Measurements from ENCODE around the gene PLEKHO1. TPM values are rescaled to one million over a fixed set of nuclear protein-coding genes. Genes with fewer than 3 reads are reported as not detected.
A peak's percentile ranks its signal among the peaks of the same experiment; 100 is the strongest.
"Not testable (repeated sequence)": the region's sequence is repeated elsewhere in the genome, so short reads cannot be mapped to it uniquely, and the experiment has no call there.

PLEKHO1 gene, protein sequence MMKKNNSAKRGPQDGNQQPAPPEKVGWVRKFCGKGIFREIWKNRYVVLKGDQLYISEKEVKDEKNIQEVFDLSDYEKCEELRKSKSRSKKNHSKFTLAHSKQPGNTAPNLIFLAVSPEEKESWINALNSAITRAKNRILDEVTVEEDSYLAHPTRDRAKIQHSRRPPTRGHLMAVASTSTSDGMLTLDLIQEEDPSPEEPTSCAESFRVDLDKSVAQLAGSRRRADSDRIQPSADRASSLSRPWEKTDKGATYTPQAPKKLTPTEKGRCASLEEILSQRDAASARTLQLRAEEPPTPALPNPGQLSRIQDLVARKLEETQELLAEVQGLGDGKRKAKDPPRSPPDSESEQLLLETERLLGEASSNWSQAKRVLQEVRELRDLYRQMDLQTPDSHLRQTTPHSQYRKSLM
- total RNA-seq: 39.0 and 57.5 TPM in 2 replicates

GRCh38 chr1:150149271-150150132 lies at the start of gene PLEKHO1:
Gene PLEKHO1, plus strand, starts transcription at chr1:150149916. Its CDS starts 342 bp downstream, at chr1:150150258.
- DNase-seq (ENCODE audit: low read depth in 2 of 2): peak; percentile 86 to 91

- no peak for DNase-seq (ENCODE audit: low read depth in 2 of 2)
These were observed 46.7 kb upstream of the PLEKHO1 start for GRCh38 chr1:150102986-150103385.

DNA sequence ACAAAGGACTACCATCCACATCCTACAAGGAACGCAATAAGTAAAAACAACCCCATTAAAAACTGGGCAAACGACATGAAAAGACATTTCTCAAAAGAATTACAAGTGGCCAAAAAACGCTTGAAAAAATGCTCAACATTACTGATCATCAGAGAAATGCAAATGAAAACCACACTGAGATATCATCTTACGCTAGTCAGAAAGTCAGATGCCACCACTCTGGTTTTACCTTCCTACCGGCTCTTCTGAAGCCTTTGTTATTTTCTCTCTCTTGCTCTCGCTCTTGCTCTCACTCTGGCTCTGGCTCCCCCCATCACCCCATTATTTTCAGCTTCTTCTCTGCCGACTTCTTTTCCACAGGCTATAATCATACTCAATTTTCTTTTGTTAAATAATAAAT lies 43.4 kb upstream of the PLEKHO1 start:
- DNase-seq (ENCODE audit: low read depth in 2 of 2): no peak

- DNase-seq (ENCODE audit: low read depth in 2 of 2): peak; percentile 10 to 44
These were observed 40.1 kb upstream of the PLEKHO1 start for GRCh38 chr1:150109586-150109985.

- peak; percentile 8 to 58 for DNase-seq (ENCODE audit: low read depth in 2 of 2)
These were observed 39.6 kb upstream of the PLEKHO1 start for GRCh38 chr1:150110116-150110515.

DNA sequence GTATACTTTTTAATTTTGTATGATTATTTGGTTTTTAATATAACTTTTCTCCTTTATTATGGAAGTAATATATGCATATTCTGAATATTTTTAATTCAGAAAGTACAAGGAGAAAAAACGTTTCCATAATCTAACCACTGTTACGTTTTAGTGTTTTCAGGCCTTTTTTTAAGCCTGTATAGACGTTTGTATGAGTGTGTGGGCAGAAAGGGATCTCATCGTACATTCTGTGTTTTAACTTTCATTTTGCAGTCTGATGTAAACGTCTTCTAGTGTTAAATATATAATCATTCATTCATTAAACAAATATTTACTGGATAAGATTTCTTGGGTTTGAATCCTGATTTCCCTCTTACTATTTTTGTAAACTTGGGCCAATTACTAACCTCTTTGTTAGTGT lies 38.0 kb upstream of the PLEKHO1 start:
- no peak for DNase-seq (ENCODE audit: low read depth in 2 of 2)

GRCh38 chr1:150115121-150115520 lies 34.6 kb upstream of the PLEKHO1 start:
- DNase-seq (ENCODE audit: low read depth in 2 of 2): no peak

DNA sequence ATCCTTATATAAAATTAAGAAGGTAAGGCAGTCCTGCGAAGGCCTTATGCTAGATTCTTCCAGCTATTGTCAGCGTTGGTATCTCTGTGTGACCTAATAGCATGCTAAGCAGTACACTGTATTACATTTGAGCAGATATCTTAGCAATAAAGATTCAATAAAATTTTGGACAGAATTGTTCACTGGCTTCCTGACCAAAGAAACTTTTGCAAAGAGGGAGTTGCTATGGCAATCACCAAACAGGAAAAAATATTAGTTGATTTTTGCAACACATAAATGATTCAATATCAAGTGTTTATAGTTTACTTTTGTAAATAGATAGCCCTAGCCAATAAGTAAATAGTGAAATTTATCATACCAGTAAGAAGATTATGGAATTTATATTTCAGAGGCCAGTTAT lies 31.0 kb upstream of the PLEKHO1 start:
- DNase-seq (ENCODE audit: low read depth in 2 of 2): peak; percentile 34 to 43

- DNase-seq (ENCODE audit: low read depth in 2 of 2): no peak
These were observed 28.4 kb upstream of the PLEKHO1 start for GRCh38 chr1:150121236-150121862.

GRCh38 chr1:150126811-150127210 lies 22.9 kb upstream of the PLEKHO1 start:
- no peak for DNase-seq (ENCODE audit: low read depth in 2 of 2)

GRCh38 chr1:150127464-150127863 lies 22.3 kb upstream of the PLEKHO1 start:
- no peak for DNase-seq (ENCODE audit: low read depth in 2 of 2)

DNA sequence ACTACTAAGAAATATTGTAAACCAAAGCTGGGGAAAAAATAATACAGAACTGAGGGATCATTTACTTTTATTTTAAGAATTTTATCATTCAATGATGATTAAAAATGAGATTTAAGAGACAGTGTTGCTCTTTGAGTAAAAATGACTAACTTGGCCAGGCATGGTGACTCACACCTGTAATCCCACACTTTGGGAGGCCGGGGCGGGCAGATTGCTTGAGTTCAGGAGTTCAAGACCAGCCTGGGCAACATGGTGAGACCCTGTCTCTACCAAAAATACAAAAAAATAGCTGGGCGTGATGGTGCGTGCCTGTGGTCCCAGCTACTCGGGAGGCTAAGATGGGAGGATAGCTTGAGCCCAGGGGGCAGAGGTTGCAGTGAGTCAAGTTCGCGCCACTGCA lies 21.8 kb upstream of the PLEKHO1 start:
- no peak for DNase-seq (ENCODE audit: low read depth in 2 of 2)

GRCh38 chr1:150132372-150132771 lies 17.3 kb upstream of the PLEKHO1 start:
- DNase-seq (ENCODE audit: low read depth in 2 of 2): no peak

DNA sequence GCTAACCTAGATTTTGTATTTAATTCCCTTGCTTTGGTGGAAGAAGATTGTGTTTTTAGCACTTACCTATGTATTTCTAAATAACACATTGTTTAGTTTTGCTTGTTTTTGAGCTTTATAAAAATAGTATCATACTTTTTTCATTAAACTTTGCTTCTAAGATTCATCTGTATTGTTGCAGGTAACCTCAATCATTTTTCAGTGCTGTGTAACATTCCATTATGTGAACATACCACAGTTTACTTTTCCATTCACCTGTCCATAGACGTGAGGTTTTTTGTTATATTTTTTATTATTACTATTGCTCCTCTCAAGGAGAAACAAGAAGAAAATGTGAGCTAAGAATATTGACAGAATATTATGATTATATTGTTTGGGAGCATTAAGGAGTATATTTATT lies 15.2 kb upstream of the PLEKHO1 start:
- DNase-seq (ENCODE audit: low read depth in 2 of 2): no peak

GRCh38 chr1:150135400-150135799 lies 14.3 kb upstream of the PLEKHO1 start:
- not testable (repeated sequence) for DNase-seq (ENCODE audit: low read depth in 2 of 2)

DNA sequence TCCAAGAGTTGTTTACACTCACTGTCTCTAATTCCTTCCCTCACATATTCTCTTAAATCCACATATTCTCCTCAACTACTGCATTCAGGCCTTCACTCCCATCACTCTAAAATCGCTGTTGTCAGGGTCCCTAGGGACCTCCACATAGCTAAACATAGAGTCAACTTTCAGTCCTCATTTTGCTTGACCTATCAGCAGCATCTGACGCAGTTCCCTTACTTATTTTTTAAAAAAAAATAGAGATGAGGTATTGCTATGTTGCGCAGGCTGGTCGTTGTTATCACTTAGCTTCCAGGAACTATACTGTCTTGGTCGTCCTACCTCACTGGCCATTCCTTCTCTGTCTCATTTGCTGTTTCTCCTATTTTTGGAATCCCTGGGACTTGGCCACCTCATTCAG lies 11.7 kb upstream of the PLEKHO1 start:
- DNase-seq (ENCODE audit: low read depth in 2 of 2): no peak

DNA sequence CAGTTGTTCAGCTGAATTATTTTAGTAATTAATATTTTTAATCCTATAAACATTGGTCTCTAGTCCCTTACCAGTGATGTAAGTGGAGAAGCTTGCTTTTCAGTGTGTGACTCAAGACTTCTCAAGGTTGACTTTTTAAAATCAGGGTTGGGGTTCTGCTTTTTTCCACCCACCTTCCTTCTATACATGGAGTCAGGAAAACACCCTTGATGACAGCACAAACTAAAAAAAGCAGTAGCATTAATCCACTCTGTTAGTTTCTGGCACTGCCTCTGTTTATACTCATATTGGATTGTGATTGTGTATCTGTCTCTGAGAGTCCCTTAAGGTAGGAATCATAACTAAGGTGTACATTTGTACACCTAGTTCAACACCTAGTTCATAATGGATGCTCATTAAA lies 8.3 kb upstream of the PLEKHO1 start:
- peak; percentile 14 to 54 for DNase-seq (ENCODE audit: low read depth in 2 of 2)

DNA sequence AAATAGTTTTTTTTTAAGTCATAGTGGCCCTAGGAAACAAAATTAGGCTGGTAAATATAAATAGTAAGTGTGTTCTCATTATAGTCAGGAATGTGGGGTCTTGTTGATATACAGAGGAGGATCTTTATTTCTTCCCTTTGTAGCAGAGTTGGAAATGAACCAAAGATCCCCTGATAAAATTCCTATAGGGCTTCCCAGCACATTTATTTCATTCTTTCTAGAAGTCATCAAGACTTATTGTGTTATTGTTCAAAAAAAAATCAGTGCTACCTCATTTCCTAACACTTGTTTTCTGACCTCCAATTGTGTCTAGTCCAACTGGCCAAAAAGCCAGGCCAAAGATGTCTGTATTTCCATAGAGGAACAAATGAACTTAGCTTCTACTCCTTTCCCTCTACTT lies 7.6 kb upstream of the PLEKHO1 start:
- peak; percentile 50 to 89 for DNase-seq (ENCODE audit: low read depth in 2 of 2)

- DNase-seq (ENCODE audit: low read depth in 2 of 2): peak in 1 of 2 donors; percentile 81
These were observed 5.1 kb upstream of the PLEKHO1 start for GRCh38 chr1:150144606-150145005.

GRCh38 chr1:150146016-150146415 lies 3.7 kb upstream of the PLEKHO1 start:
- DNase-seq (ENCODE audit: low read depth in 2 of 2): not testable (repeated sequence)

DNA sequence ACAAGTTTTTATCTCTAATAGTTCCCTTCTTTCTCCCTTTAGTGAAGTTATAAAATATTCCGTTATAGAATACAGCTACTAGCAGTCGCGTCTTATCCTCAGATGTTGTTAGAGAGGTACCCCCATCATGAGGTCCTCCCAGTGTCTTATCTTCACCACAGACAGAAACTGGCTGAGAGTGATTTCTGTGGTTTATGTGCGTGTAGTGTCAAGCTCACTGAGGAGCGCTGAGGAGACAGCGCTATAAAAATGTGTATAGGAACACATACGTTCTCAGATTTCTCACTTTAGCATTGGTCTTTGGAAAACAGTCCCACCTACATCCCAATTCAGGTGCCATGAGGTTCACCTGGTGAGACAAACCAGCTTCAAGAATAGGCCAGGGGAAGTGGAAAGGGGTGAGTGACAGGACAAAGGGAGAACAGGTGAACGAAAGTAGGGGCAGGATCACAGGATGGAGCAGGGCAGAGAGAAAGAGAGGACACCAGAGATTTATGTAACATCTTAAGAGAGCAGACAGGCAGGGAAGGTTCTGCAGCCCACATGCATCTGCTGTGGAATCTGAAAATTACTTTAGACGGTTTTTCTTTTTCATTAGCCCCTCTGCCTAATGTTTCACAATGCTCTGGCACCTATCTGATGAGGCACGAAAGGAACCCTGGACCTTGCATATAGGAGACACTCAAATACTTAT lies 2.7 kb upstream of the PLEKHO1 start:
- DNase-seq (ENCODE audit: low read depth in 2 of 2): no peak
